Astrocyte (in vitro differentiated cells and primary cell): ENCODE measurements around the gene BMPR1B.

Experiments used
- EZH2 ChIP-seq: IDR thresholded peaks from 2 replicates; pipeline ENCODE4 v1.6.1; 2012; ENCODE audit warnings: mild to moderate bottlenecking, low read length, inconsistent platforms; ENCODE audit not compliant: insufficient read depth
- TF ChIP-seq, protein P1 (sequence below): IDR thresholded peaks from 2 replicates; pipeline ENCODE4 v1.5.1; 2011; ENCODE audit warnings: low read depth, mild to moderate bottlenecking, inconsistent platforms, low read length, moderate library complexity; ENCODE audit not compliant: insufficient read depth

DNA sequence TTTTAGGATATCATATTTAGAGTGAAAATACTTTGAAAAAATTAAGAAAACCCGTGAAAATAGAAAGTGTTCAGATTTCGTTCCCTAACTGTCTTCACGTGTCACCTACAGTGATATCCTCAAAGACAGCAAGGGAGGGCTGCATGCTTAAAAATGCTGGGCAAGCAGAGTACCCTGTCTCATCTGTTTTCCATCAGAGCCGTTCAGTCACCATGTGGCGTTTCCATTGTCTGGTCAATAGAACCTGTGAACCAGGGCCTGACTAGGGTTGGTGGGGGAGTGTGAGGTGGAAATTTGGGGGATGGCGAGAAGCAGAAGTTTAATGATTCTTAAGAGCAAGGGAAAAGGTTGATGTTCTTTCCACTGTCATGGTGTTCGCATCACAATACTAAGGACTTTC lies 173.9 kb downstream of the BMPR1B start:
- TF ChIP-seq, protein P1, sequence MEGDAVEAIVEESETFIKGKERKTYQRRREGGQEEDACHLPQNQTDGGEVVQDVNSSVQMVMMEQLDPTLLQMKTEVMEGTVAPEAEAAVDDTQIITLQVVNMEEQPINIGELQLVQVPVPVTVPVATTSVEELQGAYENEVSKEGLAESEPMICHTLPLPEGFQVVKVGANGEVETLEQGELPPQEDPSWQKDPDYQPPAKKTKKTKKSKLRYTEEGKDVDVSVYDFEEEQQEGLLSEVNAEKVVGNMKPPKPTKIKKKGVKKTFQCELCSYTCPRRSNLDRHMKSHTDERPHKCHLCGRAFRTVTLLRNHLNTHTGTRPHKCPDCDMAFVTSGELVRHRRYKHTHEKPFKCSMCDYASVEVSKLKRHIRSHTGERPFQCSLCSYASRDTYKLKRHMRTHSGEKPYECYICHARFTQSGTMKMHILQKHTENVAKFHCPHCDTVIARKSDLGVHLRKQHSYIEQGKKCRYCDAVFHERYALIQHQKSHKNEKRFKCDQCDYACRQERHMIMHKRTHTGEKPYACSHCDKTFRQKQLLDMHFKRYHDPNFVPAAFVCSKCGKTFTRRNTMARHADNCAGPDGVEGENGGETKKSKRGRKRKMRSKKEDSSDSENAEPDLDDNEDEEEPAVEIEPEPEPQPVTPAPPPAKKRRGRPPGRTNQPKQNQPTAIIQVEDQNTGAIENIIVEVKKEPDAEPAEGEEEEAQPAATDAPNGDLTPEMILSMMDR, result no peak
- no peak for TF ChIP-seq EZH2
